Neural cell (in vitro differentiated cells): ENCODE data around the gene APOB. TPM values are rescaled to one million over a fixed set of nuclear protein-coding genes. Genes with fewer than 3 reads are reported as not detected.

Source experiments
- H2AFZ ChIP-seq: fragments of 200-600, 300-800 bp; sonication (generic), shearing (Covaris generic); 2 replicates; pipeline ENCODE4 v1.6.0; 2014; ENCODE audit warnings: low read depth, mild to moderate bottlenecking, antibody characterized with exemption, low read length, moderate library complexity
- H3F3A ChIP-seq: fragments of 200-600 bp; shearing (Covaris generic); 2 replicates; pipeline ENCODE4 v1.6.1; 2016; ENCODE audit warnings: mild to moderate bottlenecking, moderate library complexity, mixed read lengths, antibody characterized with exemption, low read length; ENCODE audit not compliant: insufficient read depth, poor library complexity, severe bottlenecking
- H3K27ac ChIP-seq: fragments of 200-600, 300-800 bp; sonication (generic), shearing (Covaris generic); 2 replicates; pipeline ENCODE4 v1.5.1; 2014; ENCODE audit warnings: mild to moderate bottlenecking, low read length, moderate library complexity
- H3K27me3 ChIP-seq: fragments of 300-800, 200-600 bp; sonication (generic), shearing (Covaris generic); 2 replicates; pipeline ENCODE4 v1.6.0; 2014; ENCODE audit warnings: mild to moderate bottlenecking, low read depth, low read length, moderate library complexity; ENCODE audit not compliant: insufficient read depth
- H3K36me3 ChIP-seq: fragments of 300-800, 200-600 bp; sonication (generic), shearing (Covaris generic); 2 replicates; pipeline ENCODE4 v1.5.1; 2014; ENCODE audit warnings: mild to moderate bottlenecking, antibody characterized with exemption, low read length, moderate library complexity; ENCODE audit not compliant: insufficient read depth
- H3K4me2 ChIP-seq: fragments of 300-800, 200-600 bp; sonication (generic), shearing (Covaris generic); 2 replicates; pipeline ENCODE4 v1.6.0; 2014; ENCODE audit warnings: mild to moderate bottlenecking, low read length
- H3K4me3 ChIP-seq: fragments of 300-800, 200-600 bp; sonication (generic), shearing (Covaris generic); 2 replicates; pipeline ENCODE4 v1.5.1; 2014; ENCODE audit warnings: mild to moderate bottlenecking, low read length, moderate library complexity
- H3K79me2 ChIP-seq: fragments of 200-600 bp; shearing (Covaris generic); replicated peaks from 2 replicates; pipeline ENCODE4 v1.6.0; 2014; ENCODE audit warnings: mild to moderate bottlenecking, low read length, moderate library complexity; ENCODE audit not compliant: insufficient read depth
- H3K9ac ChIP-seq: fragments of 300-800, 200-600 bp; sonication (generic), shearing (Covaris generic); 2 replicates; pipeline ENCODE4 v1.6.1; 2016; ENCODE audit warnings: mild to moderate bottlenecking, low read length, mixed read lengths
- H3K9me2 ChIP-seq: fragments of 200-600 bp; shearing (Covaris generic); 2 replicates; pipeline ENCODE4 v1.6.1; 2016; ENCODE audit warnings: mild to moderate bottlenecking, low read length, mixed read lengths; ENCODE audit not compliant: insufficient read depth
- H3K9me3 ChIP-seq: fragments of 200-600, 300-800 bp; sonication (generic), shearing (Covaris generic); 2 replicates; pipeline ENCODE4 v1.6.1; 2016; ENCODE audit warnings: mild to moderate bottlenecking, mixed run types, low read length, moderate library complexity, mixed read lengths
- H4K20me1 ChIP-seq: fragments of 200-600 bp; shearing (Covaris generic); 2 replicates; pipeline ENCODE4 v1.6.1; 2016; ENCODE audit warnings: mild to moderate bottlenecking, mixed run types; ENCODE audit not compliant: insufficient read depth
- EP300 ChIP-seq: fragments of 450-650 bp; conservative IDR thresholded peaks from 2 replicates; pipeline ENCODE4 v1.6.1; 2014; ENCODE audit warnings: antibody characterized with exemption, mild to moderate bottlenecking, moderate library complexity; ENCODE audit not compliant: poor library complexity, severe bottlenecking
- EZH2 ChIP-seq: fragments of 200-600, 300-800 bp; shearing (Covaris generic), sonication (generic); IDR thresholded peaks from 2 replicates; pipeline ENCODE4 v1.6.1; 2014; ENCODE audit warnings: antibody characterized with exemption, low read length, borderline replicate concordance, mild to moderate bottlenecking; ENCODE audit not compliant: insufficient read depth, poor library complexity, severe bottlenecking
- MXI1 ChIP-seq: fragments of 450-650 bp; conservative IDR thresholded peaks from 2 replicates; pipeline ENCODE4 v1.6.1; 2014; ENCODE audit warnings: antibody characterized with exemption, mild to moderate bottlenecking; ENCODE audit not compliant: poor library complexity, severe bottlenecking
- POLR2AphosphoS5 ChIP-seq: IDR thresholded peaks from 2 replicates; pipeline ENCODE4 v1.6.1; 2012
- RAD21 ChIP-seq: fragments of 450-650 bp; conservative IDR thresholded peaks from 2 replicates; pipeline ENCODE4 v1.6.1; 2014; ENCODE audit warnings: antibody characterized with exemption, mild to moderate bottlenecking, moderate library complexity
- SMC3 ChIP-seq: fragments of 450-650 bp; conservative IDR thresholded peaks from 2 replicates; pipeline ENCODE4 v1.6.1; 2014; ENCODE audit warnings: antibody characterized with exemption, mild to moderate bottlenecking, moderate library complexity; ENCODE audit not compliant: poor library complexity
- TAF1 ChIP-seq: IDR thresholded peaks from 2 replicates; pipeline ENCODE4 v1.6.1; 2012; ENCODE audit warnings: low read depth
- polyA plus RNA-seq: library from polyadenylated mRNA; depleted of rRNA; stranded (reverse); fragments of >200 nt; gene quantifications from 2 replicates; pipeline ENCODE4 v1.2.3, GENCODE V29; 2014
- TF ChIP-seq, protein P1 (sequence below): IDR thresholded peaks from 2 replicates; pipeline ENCODE4 v1.6.1; 2012; ENCODE audit warnings: borderline replicate concordance
- TF ChIP-seq, protein P2 (sequence below): fragments of 450-650 bp; IDR thresholded peaks from 2 replicates; pipeline ENCODE4 v1.5.1; 2014; ENCODE audit warnings: antibody characterized with exemption, mild to moderate bottlenecking, moderate library complexity; ENCODE audit not compliant: poor library complexity, severe bottlenecking

APOB gene
- polyA plus RNA-seq, 1 donor from 2014 or later: not detected

DNA sequence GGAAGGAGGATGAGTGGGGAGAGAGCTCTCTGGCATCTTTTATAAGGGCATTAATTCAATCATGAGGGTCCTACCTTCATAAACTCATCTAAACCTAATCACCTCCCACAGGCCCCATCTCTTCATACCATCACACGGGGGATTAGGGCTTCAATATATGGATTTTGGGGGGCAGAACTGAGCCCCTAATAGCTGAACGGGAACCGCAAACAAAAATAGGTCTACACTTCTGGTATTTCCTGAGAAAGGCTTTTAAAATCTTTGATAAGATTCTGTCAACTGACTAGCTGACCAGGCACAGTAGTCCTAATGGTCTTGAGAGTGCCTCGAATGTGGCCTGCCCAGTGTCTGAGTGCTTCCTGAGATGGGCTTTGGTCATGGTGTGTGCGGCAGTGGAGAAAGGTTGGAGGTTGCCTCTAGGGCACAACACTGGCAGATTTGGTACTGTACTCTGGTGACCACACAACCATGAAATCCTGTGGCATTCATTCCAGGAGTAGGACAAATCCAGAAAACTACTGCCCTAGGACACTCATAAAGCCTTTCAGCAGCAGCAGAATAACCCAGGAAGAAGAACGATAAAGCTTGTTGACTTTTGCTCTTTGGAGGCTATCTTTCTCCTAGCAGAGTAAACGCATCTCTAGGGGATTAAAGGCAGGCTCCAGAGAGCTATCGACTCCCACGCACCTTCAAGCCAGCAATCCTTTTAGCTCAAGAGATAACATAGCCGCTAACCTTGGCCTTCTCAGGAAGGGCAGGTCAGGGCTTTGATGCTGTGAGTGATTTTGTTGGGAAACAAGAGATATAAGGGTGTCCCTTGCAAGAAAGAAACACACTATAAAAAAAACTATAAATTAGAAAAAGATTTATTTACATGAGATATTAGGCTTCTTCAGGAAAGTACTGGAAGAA lies 12.3 kb upstream of the APOB start:
- Histone ChIP-seq H3K9ac (no peak overlapping the region), H3K27me3 (no peaks in the 10 kb centered on the region), H3K9me3 (no peaks in the 10 kb centered on the region), H3K27ac (no peak overlapping the region), H3K4me2 (no peak overlapping the region), H4K20me1 (no peaks in the 10 kb centered on the region), H3F3A (no peaks in the 10 kb centered on the region), H2AFZ (no peak overlapping the region), H3K36me3 (no peaks in the 10 kb centered on the region), H3K9me2 (no peaks in the 10 kb centered on the region), H3K4me3 (no peak overlapping the region), H3K79me2 (no peaks in the 10 kb centered on the region)
- TF ChIP-seq MXI1 (no peak), RAD21 (no peak), SMC3 (no peak), EZH2 (no peak), POLR2AphosphoS5 (no peak), EP300 (no peak), TAF1 (no peak)
- TF ChIP-seq, protein P1, sequence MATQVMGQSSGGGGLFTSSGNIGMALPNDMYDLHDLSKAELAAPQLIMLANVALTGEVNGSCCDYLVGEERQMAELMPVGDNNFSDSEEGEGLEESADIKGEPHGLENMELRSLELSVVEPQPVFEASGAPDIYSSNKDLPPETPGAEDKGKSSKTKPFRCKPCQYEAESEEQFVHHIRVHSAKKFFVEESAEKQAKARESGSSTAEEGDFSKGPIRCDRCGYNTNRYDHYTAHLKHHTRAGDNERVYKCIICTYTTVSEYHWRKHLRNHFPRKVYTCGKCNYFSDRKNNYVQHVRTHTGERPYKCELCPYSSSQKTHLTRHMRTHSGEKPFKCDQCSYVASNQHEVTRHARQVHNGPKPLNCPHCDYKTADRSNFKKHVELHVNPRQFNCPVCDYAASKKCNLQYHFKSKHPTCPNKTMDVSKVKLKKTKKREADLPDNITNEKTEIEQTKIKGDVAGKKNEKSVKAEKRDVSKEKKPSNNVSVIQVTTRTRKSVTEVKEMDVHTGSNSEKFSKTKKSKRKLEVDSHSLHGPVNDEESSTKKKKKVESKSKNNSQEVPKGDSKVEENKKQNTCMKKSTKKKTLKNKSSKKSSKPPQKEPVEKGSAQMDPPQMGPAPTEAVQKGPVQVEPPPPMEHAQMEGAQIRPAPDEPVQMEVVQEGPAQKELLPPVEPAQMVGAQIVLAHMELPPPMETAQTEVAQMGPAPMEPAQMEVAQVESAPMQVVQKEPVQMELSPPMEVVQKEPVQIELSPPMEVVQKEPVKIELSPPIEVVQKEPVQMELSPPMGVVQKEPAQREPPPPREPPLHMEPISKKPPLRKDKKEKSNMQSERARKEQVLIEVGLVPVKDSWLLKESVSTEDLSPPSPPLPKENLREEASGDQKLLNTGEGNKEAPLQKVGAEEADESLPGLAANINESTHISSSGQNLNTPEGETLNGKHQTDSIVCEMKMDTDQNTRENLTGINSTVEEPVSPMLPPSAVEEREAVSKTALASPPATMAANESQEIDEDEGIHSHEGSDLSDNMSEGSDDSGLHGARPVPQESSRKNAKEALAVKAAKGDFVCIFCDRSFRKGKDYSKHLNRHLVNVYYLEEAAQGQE: no peak
- TF ChIP-seq, protein P2, sequence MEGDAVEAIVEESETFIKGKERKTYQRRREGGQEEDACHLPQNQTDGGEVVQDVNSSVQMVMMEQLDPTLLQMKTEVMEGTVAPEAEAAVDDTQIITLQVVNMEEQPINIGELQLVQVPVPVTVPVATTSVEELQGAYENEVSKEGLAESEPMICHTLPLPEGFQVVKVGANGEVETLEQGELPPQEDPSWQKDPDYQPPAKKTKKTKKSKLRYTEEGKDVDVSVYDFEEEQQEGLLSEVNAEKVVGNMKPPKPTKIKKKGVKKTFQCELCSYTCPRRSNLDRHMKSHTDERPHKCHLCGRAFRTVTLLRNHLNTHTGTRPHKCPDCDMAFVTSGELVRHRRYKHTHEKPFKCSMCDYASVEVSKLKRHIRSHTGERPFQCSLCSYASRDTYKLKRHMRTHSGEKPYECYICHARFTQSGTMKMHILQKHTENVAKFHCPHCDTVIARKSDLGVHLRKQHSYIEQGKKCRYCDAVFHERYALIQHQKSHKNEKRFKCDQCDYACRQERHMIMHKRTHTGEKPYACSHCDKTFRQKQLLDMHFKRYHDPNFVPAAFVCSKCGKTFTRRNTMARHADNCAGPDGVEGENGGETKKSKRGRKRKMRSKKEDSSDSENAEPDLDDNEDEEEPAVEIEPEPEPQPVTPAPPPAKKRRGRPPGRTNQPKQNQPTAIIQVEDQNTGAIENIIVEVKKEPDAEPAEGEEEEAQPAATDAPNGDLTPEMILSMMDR: no peak

DNA sequence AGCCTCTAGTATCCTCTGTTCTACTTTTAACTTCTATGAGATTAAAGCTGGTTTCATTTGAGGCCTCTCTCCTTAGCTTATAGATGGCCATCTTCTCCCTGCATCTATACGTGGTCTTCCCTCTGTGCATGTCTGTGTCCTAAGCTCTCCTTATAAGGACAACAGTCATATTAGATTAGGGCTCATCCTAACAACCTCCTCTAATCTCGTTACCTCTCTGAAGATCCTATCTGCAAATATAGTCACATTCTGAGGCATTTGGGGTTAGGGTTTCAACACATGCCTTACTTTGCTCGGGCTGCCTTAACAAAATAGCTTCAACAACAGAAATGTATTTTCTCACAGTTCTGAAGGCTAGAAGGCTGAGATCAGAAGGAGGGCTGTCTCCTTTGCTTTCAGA lies 11.6 kb upstream of the APOB start:
- Histone ChIP-seq H3K79me2 (no peaks in the 10 kb centered on the region), H3K9me3 (no peaks in the 10 kb centered on the region), H3K36me3 (no peaks in the 10 kb centered on the region), H3K27ac (no peak overlapping the region), H3K4me2 (no peak overlapping the region), H3K27me3 (no peaks in the 10 kb centered on the region), H4K20me1 (no peaks in the 10 kb centered on the region), H3F3A (no peaks in the 10 kb centered on the region), H3K9me2 (no peaks in the 10 kb centered on the region), H3K9ac (no peak overlapping the region), H3K4me3 (no peak overlapping the region), H2AFZ (no peak overlapping the region)
- TF ChIP-seq RAD21 (no peak), MXI1 (no peak)
